ENCODE results near the gene WDR18. TPM values are rescaled to one million over a fixed set of nuclear protein-coding genes. Genes with fewer than 3 reads are reported as not detected.

The WDR18 gene
- total RNA-seq, 1 donor from 2014 or later, result 19.4 TPM

DNA sequence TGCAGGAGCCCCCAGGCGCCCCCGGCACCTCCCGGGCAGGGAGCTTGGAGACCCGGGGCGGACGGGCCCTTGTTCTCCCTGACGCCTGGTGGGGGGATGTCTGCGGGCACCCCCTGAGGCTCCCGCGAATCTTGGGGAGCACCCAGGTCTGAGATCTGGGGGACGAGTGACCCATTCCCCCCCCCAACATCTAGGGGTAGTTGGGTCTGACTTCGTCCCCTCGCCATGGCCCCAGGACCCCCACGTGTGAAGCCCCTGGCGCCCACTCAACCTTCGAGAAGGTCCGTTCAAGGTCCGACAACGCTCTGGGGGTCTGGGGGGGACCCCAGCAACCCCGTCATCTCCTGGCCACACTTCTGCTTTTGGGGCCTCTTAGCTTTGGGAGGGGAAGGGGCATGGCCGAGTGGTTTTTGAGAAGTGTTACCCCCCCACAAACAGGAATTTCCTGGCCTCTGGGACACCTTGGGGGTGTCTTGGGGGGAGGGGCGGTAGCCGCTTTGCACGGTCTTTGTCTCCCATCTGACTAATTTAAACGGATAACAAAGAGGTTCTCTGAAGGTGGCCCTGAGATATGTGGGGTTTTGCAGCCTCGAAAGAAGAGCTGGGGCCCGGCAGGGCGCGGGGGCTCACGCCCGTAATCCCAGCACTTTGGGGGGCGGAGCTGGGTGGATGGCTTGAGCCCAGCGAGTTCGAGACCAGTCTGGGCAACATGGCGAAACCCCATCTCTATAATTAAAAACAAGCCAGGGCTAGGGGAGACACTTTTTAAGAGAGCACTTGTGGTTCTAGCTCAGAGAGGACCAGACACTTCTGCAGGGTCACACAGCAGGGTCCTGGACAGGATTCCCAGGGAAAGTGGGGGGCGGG is 42.9 kb downstream of the WDR18 start:
- peak; percentile 18 for DNase-seq
- Histone ChIP-seq H3K4me3 (peak overlapping the region; percentile 84), H3K27ac (replicated peaks) (peak overlapping the region; percentile 94), H3K4me1 (peaks cover 65% of the 10 kb centered on the region), H3K9me3 (replicated peaks) (no peaks in the 10 kb centered on the region), H3K36me3 (peaks cover 5% of the 10 kb centered on the region), H3K27me3 (ENCODE audit: low read depth) (no peaks in the 10 kb centered on the region)
- TF ChIP-seq CTCF (IDR thresholded peaks at IDR 0.05; ENCODE audit: borderline replicate concordance), result no peak
- intact Hi-C loops (cut with micrococcal nuclease), result loop anchor here (5.0 kb wide), 1 partner anchor 75 kb away; the partner anchor contains the start of gene GPX4

GRCh38 chr19:1027650-1028061 is 43.5 kb downstream of the WDR18 start:
- peak overlapping the region; percentile 94 for H3K27ac ChIP-seq (replicated peaks)
- peak overlapping the region; percentile 84 for H3K4me3 ChIP-seq
- peaks cover 58% of the 10 kb centered on the region for H3K4me1 ChIP-seq
- TF ChIP-seq CTCF (IDR thresholded peaks at IDR 0.05; ENCODE audit: borderline replicate concordance), result no peak
- no peaks in the 10 kb centered on the region for H3K9me3 ChIP-seq (replicated peaks)
- peaks cover 12% of the 10 kb centered on the region for H3K36me3 ChIP-seq
- no peaks in the 10 kb centered on the region for H3K27me3 ChIP-seq (ENCODE audit: low read depth)
- intact Hi-C loops (cut with micrococcal nuclease), result loop anchor here (5.0 kb wide), 1 partner anchor 75 kb away; the partner anchor contains the start of gene GPX4
- DNase-seq, result peak; percentile 18

- H3K27ac ChIP-seq (replicated peaks), result peak overlapping the region; percentile 94
- no peak for TF ChIP-seq CTCF (IDR thresholded peaks at IDR 0.05; ENCODE audit: borderline replicate concordance)
- peaks cover 18% of the 10 kb centered on the region for H3K36me3 ChIP-seq
- H3K4me3 ChIP-seq, result peak overlapping the region; percentile 84
- peaks cover 52% of the 10 kb centered on the region for H3K4me1 ChIP-seq
- H3K27me3 ChIP-seq (ENCODE audit: low read depth), result no peaks in the 10 kb centered on the region
- H3K9me3 ChIP-seq (replicated peaks), result no peaks in the 10 kb centered on the region
- peak; percentile 61 for DNase-seq
- intact Hi-C loops (cut with micrococcal nuclease), result loop anchor here (5.0 kb wide), 1 partner anchor 74 kb away; the partner anchor contains the start of gene GPX4
Measured at GRCh38 chr19:1028062-1028926, 44.1 kb downstream of the WDR18 start.

DNA sequence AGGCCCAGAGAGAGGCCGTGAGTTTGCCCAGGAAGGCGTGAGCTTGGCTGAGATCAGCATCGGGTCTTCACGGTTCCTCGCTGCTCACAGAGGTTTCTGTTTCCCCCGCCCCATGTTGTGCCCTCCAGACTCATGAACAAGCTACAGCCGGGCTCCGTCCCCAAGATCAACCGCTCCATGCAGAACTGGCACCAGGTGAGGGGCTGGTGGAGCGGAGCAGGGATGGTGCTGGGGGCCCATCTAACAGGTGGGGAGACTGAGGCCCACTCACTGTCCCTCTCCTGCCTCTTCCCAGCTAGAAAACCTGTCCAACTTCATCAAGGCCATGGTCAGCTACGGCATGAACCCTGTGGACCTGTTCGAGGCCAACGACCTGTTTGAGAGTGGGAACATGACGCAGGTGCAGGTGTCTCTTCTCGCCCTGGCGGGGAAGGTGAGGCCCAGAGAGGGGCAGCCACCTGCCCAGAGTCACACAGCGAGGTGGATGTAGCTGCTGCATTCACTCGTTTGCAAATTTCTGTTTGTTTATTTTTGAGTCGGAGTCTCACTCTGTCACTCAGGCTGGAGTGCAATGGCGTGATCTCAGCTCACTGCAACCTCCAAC is 48.2 kb downstream of the WDR18 start:
- Histone ChIP-seq H3K4me1 (peaks cover 31% of the 10 kb centered on the region), H3K4me3 (no peak overlapping the region), H3K9me3 (replicated peaks) (no peaks in the 10 kb centered on the region), H3K27me3 (ENCODE audit: low read depth) (no peaks in the 10 kb centered on the region), H3K36me3 (peaks cover 40% of the 10 kb centered on the region), H3K27ac (replicated peaks) (no peak overlapping the region)
- TF ChIP-seq CTCF (IDR thresholded peaks at IDR 0.05; ENCODE audit: borderline replicate concordance), result no peak
- no peak for DNase-seq
- intact Hi-C loops (cut with micrococcal nuclease), result no loop called here

- Histone ChIP-seq H3K4me1 (peaks cover 28% of the 10 kb centered on the region), H3K4me3 (no peak overlapping the region), H3K36me3 (peaks cover 43% of the 10 kb centered on the region), H3K27ac (replicated peaks) (no peak overlapping the region), H3K27me3 (ENCODE audit: low read depth) (no peaks in the 10 kb centered on the region), H3K9me3 (replicated peaks) (no peaks in the 10 kb centered on the region)
- no peak for TF ChIP-seq CTCF (IDR thresholded peaks at IDR 0.05; ENCODE audit: borderline replicate concordance)
- intact Hi-C loops (cut with micrococcal nuclease), result no loop called here
- DNase-seq, result no peak
Measured at GRCh38 chr19:1035998-1036621, 52.0 kb downstream of the WDR18 start.
